ENCODE data around the gene AOPEP.

Gene AOPEP

GRCh38 chr9:94918038-94918753 lies 191.7 kb downstream of the AOPEP start:
- no peak for DNase-seq (ENCODE audit: low read depth, low spot score)

GRCh38 chr9:94919376-94920098 lies 193.0 kb downstream of the AOPEP start:
- DNase-seq (ENCODE audit: low read depth, low spot score) = no peak

GRCh38 chr9:94920420-94921091 lies 194.1 kb downstream of the AOPEP start:
- no peak for DNase-seq (ENCODE audit: low read depth, low spot score)

GRCh38 chr9:94921092-94921471 lies 194.6 kb downstream of the AOPEP start:
- no peak for DNase-seq (ENCODE audit: low read depth, low spot score)

GRCh38 chr9:94921656-94922055 lies 195.2 kb downstream of the AOPEP start:
- DNase-seq (ENCODE audit: low read depth, low spot score) = no peak

- peak; percentile 52 for DNase-seq (ENCODE audit: low read depth, low spot score)
Measured at GRCh38 chr9:94922098-94922607, 195.7 kb downstream of the AOPEP start.

GRCh38 chr9:94922691-94923107 lies 196.2 kb downstream of the AOPEP start:
- no peak for DNase-seq (ENCODE audit: low read depth, low spot score)

GRCh38 chr9:94923326-94924089 lies 197.0 kb downstream of the AOPEP start:
- no peak for DNase-seq (ENCODE audit: low read depth, low spot score)

- no peak for DNase-seq (ENCODE audit: low read depth, low spot score)
Measured at GRCh38 chr9:94925751-94926430, 199.4 kb downstream of the AOPEP start.

GRCh38 chr9:94926431-94926800 lies 199.9 kb downstream of the AOPEP start:
- DNase-seq (ENCODE audit: low read depth, low spot score) = no peak

GRCh38 chr9:94927048-94927761 lies 200.7 kb downstream of the AOPEP start:
- no peak for DNase-seq (ENCODE audit: low read depth, low spot score)

- no peak for DNase-seq (ENCODE audit: low read depth, low spot score)
Measured at GRCh38 chr9:94927762-94928670, 201.5 kb downstream of the AOPEP start.

- DNase-seq (ENCODE audit: low read depth, low spot score) = no peak
Measured at GRCh38 chr9:94928691-94929368, 202.3 kb downstream of the AOPEP start.

- no peak for DNase-seq (ENCODE audit: low read depth, low spot score)
Measured at GRCh38 chr9:94929369-94929756, 202.9 kb downstream of the AOPEP start.

- no peak for DNase-seq (ENCODE audit: low read depth, low spot score)
Measured at GRCh38 chr9:94931036-94931633, 204.6 kb downstream of the AOPEP start.

GRCh38 chr9:94931740-94932139 lies 205.2 kb downstream of the AOPEP start:
- DNase-seq (ENCODE audit: low read depth, low spot score) = no peak

GRCh38 chr9:94932652-94933510 lies 206.4 kb downstream of the AOPEP start:
- no peak for DNase-seq (ENCODE audit: low read depth, low spot score)

GRCh38 chr9:94933511-94933828 lies 207.0 kb downstream of the AOPEP start:
- no peak for DNase-seq (ENCODE audit: low read depth, low spot score)

Measured in brain pericyte (primary cell).